NCI-H1436 treated with DMSO at 0.1 percent for 48 hours (cell line): ENCODE measurements around the gene DENND6B.

ENCODE experiments used
- DNase-seq: peaks from one replicate; lab custom pipeline; 2025; lab: John Stamatoyannopoulos, UW

DENND6B gene

DNA sequence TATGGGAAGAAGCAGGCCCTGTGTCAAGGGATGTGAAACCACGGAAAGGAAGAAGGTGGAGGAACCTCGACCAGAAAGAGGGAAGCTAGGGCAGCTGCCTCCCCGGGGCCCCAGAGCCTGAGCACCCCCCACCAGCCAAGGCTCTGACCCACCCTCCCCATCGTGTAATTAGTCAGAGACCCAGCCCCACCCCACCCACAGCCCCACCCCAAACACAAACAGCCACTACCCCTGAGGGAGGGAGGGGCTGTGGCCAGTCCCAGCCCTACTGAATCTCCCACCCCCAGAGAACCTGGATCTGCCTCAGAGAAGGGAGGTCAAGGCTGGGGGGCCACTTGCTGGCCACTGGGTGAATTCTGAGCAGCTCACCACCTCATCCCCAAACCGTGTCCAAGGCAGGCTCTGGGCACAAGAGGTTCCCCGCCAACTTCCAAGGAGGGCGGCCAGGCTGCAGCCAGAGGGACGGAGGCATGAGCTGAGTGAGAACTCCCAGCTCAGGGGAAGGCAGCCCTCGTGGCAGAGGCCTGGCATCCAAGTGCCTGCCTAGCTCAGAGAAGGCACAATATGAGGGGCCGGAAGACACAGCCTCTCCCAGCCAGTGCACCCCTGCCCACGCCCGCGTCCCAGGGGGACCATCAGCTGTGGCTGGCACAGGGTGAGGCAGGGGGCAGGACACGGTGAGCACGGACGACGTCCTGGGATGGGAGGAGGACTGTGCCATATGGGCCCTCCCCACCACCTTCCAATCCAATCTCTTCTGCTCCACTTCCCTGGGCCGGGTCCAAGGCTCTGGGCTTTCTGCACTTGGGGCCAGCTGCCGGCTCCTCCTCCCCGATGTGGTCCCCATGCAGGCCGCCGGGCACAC, 22.1 kb downstream of the DENND6B start:
- DNase-seq = no peak

DNA sequence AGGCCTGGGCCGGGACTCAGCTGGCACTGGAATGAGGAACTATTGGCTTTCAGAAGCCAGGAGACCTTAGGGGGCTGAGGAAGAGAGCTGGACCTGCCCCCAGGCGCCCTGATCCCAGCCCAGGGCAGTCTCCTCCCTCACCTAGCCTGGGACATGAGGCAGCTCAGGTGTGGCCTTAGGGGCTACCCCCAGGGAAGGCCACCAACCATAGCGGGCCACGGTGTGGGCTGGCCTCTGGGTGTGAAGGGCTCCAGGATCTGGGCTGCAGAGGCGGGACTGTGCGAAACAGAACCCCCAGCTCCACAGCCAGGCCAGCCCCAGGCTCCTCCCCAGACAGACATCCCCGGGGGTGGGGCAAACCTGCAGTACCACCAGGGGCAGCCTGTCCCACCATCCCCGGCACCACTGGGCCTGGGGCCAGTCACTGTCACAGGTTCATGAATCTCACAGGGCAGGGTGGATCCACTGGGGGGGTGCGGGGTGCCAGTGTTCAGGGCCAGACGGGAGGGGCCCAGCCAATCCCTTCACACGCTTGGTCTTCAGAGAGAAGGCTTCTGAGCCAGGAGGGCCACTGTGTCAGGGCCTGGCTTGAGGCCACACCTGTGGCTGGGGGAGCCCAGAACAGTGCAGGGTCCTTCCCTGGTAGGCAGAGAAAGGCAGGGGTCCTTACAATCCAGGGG, 22.8 kb downstream of the DENND6B start:
- no peak for DNase-seq

DNA sequence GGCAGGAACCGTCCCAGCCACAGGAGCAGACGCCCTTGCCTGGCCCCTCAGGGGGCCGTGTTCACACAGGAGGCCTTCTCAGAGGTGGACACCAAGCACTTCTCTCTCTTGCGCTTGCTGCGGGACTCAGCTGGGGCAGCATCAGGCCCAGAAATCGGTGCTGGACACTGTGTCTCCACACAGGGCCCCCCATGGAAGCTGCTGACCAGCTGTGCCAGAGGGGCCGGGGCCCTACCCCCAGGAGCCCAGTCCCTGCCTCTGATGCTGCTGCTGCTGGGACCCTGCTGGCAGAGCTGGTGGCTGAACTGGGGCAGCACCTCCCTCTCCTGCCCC, 23.3 kb downstream of the DENND6B start:
- DNase-seq = no peak

DNA sequence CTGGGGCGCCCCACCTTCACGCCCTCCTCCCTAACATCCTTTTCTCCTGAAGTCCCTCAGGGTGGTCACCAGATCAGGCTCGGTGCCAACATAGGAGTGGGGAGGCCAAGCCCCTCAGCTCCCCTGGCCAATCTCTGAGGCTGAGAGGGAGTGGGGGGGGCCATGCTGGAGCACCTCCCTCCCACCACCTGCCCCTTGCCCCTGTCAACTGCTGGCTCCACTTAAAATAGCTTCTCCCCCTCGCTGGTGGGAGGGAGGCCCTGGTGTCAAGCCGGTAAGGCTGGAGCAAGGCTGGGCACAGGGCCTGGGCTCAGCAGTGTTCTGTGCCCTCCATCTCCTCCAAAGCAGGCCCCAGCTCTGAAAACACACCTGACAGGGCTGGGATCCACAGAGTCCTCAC, 24.2 kb downstream of the DENND6B start:
- DNase-seq = no peak

DNA sequence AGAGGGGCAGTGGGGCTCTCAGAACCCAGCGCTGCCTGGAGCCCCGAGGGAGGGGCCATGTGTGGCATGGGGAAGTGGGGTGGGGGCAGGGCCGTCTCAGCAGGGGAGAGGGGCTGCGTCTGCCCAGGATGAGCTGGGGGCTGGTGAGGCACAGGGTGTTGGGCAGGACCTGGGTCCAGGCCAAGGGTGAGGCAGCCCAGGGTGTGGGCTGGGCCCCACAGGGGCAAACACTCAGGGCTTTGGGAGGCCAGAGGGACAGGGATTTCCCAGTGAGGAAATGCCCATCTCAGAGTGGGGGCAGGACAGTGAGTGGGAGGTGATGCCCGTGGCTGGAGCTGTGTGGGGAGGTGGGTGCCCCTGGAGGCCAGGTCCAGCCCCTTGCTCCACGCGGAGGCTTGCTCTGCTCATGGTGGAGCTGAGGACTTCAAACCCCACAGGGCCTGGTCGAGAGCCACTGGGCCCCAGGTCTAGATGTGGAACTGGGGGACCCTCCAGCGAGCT, 24.7 kb downstream of the DENND6B start:
- no peak for DNase-seq

DNA sequence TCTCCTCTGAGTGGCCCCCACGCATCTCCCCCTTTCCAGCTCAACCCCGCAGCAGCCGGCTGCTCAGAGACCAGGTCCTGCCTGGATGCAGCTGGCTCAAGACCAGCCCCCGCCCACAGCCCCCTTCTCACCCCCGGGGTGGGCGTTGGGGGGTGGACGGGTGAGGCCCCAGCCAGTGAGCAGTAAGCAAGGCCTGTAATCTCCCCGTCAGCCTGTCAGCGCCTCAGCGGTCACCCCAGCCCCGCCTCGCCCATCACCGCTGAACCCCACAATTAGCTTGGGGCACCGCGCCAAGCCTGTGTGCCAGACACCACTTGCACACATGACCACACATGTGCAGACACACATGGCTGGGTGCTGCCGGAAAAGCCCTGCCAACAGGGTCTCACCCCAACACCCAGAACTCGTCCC, 25.2 kb downstream of the DENND6B start:
- no peak for DNase-seq

DNA sequence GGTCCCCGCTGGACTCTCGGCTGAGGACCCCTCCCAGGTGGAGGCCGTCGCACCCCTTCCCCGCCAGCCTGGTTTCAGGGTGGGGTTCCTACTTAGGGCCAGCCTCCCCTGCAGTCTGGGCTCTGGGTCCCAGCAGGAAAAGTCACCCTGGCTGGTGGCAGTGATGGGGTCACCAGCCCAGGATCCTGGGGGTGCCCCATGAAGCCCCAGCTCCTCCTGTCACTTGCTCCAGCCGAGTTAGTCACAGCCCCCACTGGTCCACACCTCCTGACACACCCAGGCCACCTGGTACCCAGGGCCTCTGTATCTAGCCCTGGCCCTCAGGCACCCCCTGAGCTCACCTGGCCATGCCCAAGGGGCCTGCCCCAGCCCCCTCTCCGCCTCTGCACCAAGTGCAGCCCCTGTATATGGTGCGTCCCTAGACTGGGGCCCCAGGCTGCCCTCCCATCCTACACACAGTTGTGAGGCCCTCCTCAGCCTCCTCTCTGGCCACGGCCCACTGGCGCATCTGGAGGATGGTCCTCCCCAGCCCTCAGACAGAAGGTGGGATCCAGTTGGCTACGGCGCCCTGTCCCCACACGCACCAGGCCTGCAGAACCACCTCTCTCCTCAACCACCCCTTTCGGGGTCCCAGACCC, 26.1 kb downstream of the DENND6B start:
- DNase-seq = no peak

DNA sequence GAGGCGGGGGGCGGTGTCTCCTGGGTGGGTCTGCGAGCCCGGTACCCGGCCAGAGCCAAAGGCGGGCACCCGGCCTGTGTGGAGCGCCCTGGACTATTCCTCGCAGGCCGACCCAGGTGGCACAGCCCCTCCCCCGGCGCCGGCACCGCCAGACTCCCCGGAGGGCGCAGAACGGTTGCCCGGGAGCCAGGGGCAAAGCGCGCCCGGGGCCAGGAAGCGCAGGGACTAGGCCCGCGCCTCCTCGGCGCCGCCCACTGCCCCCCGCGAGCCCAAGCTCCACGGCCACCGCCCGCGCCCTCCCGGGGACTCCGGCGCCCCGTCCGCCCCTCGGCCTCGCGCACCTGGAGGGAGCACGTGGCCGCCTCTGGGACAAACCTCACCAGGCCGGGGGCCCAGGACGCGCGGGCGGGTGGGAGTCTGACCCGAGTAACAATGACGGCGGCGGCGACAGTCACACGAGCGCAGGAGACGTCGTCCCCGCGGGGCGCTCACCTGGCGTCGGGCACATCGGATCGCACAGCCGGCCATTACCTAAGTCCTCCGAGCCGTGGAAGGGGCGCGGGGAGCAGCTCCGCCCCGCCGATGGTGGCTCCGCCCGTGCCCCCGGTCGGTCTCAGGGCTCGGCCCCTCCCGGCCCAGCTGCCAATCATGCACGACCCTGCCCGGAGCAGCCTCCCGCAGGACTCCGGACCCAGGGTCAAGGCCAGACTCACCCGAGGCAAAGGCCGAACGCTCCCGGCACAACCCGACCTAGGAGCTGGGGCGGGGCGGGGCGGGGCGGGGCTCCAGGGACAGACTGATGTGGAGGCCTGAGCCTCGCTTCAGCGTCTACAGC, 26.8 kb downstream of the DENND6B start:
- no peak for DNase-seq

DNA sequence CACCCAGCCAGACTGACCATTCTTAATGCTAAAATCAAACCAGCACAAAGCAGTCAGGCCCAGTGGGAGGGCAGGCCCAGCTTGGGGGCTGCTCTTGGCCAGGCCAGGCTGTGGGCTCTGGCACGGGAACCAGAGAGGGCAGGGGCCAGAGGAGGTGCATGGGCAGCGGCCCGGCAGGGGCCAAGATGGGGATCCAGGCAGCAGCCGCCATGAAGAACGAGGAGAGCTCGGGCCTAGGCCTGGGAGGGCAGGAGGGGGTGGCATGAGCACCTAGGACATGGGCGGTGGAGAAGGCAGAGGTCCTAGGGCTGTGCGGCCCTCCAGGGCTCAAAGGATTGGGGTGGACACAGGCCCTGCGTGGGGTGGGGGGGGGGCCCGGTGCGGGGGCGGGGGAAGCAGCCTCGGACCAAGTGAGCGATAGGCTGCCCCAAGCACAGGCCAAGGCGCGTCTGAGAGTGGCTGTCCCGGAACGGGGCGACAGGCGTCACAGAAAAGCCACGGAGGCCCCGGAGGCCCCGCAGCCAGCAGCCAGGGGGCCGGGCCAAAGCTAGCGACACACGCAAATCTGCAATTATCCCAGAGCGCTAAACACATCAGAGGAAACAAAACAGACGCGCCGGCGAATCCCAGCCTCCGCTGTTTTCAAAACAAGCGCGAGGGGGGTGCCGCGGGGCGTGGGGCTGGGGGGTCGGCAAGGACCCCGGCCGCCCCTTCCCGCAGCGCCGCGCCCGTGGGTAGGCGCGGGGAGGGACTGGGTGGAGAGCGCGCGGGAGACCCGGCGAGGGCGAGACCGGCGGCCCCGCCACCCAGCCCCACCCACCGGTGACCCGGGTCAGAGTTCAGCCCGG, 27.7 kb downstream of the DENND6B start:
- no peak for DNase-seq

DNA sequence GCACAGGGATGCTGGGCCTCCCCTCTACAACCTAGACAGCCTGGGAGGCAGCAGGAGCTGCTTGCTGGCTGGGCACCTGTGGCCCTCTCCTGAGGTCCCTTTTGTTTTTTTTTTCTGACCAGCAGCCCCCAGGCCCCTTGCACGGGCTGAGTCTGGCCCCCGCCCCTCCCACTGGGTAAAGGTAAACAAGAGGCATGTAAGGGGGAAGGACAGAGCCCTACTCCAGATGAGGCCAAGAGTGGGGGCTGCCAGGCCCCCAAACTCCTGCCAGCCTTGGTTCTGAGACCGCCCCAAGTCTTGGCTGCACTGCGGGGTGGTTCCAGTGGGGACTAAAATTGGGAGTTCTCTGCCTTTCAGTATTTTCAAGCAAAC, 28.6 kb downstream of the DENND6B start:
- no peak for DNase-seq

DNA sequence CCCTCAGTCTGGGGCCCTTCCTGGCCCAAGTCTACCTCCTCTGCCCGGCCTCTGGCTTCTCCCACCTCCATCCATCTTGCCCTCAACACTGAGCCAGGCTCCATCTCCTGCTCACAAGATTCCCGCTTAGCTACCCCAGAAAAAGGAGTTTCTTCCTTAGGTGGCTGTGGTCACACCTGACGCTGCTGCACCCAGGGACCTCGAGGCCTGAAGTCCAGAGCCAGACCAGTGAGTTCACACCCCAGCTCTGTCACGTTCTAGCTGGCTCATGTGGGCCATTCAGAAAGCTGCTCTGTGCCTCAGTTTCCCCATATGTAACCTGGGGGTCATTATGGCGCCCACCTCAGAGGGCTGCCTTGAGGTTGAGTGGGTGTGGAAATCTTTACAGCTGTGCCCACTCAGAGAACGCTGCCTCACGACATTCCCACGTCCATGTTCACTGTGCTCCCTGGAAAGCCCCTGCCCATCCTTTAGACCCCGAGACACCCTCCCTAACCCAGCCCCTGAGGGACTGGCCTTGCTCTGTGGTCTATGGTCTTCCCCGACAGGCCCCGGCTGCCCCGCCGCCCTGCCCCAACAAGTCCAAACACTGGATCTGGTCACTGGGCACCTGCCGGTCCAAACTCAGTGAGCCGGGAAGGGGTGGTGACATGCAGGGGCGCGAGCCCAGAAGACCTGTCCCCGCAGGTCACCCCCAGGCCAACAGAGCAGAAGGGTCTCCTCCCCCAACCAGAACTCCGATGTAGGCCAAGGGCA, 29.1 kb downstream of the DENND6B start:
- no peak for DNase-seq

DNA sequence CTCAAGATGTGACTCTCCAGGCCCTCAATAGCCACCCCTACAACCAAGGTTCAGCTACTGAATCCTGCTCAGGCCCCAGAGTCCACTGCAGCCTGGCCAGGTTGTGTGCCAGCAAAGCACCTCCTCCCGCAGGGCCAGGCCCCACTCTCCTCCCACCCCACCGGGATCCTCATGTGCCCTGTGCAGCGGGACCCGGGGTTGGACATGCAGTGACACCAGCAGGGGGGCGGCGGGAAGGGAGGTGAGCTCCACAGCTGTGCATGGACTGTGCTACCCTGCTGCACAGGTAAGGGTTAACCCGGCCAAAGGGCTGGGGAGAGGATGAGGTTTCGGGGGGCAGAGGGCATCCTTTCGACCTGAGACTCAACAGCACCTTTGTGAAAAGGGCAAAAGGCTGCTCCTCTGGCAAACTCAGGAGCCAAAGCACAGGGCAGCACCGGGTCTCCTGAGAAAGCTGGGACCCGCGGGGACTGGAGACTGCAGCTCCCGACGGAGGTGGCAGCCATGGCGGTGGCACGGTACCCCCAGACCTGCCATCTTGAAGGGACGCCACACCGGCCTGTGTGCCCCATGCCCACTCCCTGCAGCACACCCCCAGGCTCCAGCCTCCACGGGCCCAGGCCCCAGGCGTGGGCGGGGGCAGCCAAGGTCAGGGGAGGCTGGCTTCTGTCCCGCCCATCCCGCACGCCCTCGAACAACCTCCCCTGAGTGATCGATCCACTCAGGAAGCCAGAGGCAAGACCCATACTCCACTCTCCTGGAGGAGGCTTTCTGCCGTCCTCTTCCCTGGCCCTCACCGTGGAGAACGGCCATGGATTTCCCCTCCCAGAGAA, 29.9 kb downstream of the DENND6B start:
- no peak for DNase-seq

DNA sequence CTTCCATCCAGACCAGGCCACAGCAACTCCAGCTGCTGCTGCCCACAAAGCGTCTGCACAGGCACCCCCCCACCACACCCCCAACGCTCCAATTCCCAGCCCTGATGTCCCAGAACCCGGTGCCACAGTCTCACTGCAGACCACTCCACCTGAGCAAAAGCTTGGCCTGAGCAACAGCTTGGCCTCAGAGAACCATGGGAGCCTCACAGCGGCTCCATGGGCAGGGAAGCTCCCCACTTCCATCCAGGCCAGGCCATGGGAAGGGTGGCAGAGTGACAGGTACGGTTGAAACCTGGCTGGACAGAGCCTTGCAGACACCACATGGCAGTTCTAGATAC, 32.5 kb downstream of the DENND6B start:
- DNase-seq = no peak

DNA sequence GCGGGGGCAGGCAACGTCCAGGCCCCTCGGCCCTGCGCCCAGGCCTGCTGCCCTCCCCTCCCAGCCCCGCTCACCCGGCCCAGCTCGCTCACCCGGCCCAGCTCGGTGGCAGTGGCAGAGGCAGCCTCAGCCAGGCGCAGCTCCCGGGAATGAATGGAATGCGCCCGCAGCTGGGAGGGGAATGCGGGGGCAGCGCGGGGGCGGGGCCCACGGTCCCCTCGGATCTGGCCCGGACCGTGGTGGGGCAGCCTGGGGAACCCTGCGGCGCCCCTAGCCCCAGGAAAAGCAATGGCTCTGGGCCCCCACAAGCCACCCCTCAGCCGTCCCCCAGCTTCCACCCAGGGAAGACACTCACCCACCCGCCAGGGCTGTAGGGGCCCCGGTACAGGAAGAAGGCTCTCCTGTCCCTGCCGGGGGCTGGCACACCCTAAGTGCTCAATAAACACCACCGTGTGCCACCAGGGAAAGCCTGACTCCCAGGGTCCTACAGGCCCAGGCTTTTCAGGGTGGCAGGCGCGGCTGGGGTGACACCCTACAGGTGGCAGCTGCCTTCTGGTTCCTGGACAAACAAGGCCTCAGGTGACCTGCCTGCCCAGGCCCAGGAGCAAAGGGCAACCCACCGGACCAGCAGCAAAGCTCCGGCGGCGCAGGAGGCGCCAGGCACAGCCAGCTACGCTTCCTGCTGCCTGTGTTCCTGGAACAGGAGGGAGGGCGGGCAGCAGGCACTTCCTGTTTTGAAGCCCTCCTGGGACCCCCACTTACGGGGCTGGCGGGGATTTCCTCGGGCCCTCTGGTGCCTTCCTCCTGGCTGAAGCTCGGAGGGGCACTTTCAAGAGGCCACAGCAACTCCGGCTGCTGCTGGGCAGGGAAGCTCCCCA, 33.1 kb downstream of the DENND6B start:
- DNase-seq = no peak

DNA sequence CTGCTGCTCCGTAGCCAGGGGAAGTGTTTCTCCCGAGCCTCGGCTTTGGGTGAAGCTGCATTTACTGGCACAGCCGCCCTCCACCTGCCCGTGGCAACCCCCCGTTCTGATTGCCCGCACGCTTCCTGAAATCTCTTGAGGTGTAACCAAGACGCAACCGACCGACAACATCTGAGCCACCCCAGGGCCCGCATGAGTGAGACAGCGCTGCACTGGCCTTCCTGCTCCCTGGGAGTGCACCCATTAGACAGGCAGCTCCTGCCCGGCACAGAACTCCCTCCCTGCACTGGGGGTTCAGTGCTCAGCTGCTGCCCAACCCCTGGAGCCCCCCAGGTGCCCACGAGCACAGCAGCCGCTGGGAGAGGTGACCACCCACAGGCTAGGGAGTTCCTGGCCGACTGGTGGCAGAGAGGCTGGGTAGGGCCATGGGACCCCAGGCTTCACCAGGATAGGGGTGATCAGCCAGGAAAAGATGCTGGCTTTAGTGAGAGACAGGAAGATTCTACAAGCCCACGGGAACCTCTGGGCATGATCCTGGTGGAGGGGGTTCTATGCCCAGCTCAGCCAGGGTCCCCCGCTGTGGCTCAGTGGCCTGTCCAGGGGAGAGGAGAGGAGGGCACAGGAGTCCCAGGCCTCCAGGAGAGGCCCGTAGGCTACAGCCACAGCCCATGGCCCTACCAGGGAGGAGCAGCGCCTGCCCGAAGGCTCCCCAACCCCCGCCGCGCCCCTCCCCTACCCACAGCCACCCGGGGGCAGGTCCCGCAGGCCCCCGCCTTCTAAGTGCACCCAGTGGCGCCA, 34.0 kb downstream of the DENND6B start:
- DNase-seq = no peak

DNA sequence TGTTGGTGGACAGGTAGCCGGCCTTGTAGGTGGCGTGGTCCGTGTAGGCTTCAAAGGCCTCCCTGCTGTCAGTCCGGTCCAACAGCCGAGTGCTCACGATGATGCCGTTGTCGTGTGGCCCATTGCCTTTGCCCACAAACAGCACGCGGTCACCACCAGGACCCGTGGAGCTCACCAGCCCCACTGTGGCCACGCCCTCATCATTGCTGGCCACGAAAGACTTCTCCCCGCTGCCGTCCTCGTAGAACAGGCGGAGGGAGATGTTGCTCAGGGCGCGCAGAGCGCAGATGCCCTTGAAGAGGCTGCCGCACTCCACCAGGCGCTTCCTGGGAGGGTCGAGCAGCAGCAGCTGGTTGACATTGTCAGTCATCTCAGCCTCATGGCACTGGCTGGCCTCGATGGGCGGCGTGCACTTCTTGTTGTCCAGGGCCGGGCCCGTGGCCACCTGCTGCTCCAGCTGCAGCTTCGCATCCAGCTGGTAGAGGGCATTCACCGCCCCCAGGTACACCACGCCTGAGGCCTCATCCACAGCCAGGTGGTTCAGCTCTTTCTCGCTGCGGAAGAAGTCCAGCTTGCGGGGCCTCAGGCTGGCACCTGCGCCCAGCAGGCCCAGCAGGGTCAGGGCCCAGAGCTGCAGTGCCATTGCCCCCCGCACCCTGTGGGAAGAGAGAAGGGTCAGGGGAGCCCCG, 36.7 kb downstream of the DENND6B start:
- no peak for DNase-seq
